NCI-H82 (cell line): ENCODE data around the gene NANOS3.
"Not testable (repeated sequence)": the region's sequence is repeated elsewhere in the genome, so short reads cannot be mapped to it uniquely, and the experiment has no call there.

Experiments
- DNase-seq: peaks from one replicate; lab custom pipeline; 2025; lab: John Stamatoyannopoulos, UW

Gene NANOS3

GRCh38 chr19:13920940-13921747, 44.2 kb downstream of the NANOS3 start:
- peak; percentile 91 for DNase-seq

- not testable (repeated sequence) for DNase-seq
Measured at GRCh38 chr19:13922118-13922517, 45.2 kb downstream of the NANOS3 start.

GRCh38 chr19:13923194-13923987, 46.5 kb downstream of the NANOS3 start:
- DNase-seq, result no peak

- no peak for DNase-seq
Measured at GRCh38 chr19:13926010-13926409, 49.1 kb downstream of the NANOS3 start.

- no peak for DNase-seq
Measured at GRCh38 chr19:13926715-13927114, 49.8 kb downstream of the NANOS3 start.

- DNase-seq, result no peak
Measured at GRCh38 chr19:13929340-13929739, 52.4 kb downstream of the NANOS3 start.

- DNase-seq, result no peak
Measured at GRCh38 chr19:13929956-13930355, 53.0 kb downstream of the NANOS3 start.
